Breast epithelium (tissue), 4 donors: ENCODE measurements around the gene MTCL1. TPM values are rescaled to one million over a fixed set of nuclear protein-coding genes. Genes with fewer than 3 reads are reported as not detected.

Experiments
- DNase-seq, 2 donors: peaks; one replicate each; pipeline ENCODE4 v3.0.0-alpha.2; 2019; ENCODE audit warnings: low spot score in 2 of 2
- H3K27ac ChIP-seq, 2 donors: fragments of 200-600 bp; sonication (generic) in 1 of 2; one replicate each; pipeline ENCODE4 v1.5.1; 2016 to 2019; ENCODE audit warnings: mild to moderate bottlenecking in 1 of 2
- H3K27me3 ChIP-seq, 2 donors: fragments of 200-600 bp; sonication (generic) in 1 of 2; one replicate each; pipeline versions ENCODE4 v1.5.1 to v1.6.0; 2017 to 2019; ENCODE audit warnings: control low read depth in 1 of 2, mild to moderate bottlenecking in 1 of 2
- H3K36me3 ChIP-seq: fragments of 200-600 bp; one replicate; pipeline ENCODE4 v1.5.1; 2019
- H3K4me1 ChIP-seq, 2 donors: fragments of 200-600 bp; sonication (generic); one replicate each; pipeline ENCODE4 v1.5.1; 2016 to 2019; ENCODE audit warnings: control low read depth in 1 of 2
- H3K4me3 ChIP-seq, 3 donors: fragments of 200-600 bp; sonication (generic); 1 replicate in 2 of 3; 2 replicates in 1 of 3; pipeline ENCODE4 v1.5.1; 2016 to 2019; ENCODE audit warnings: mild to moderate bottlenecking in 3 of 3, moderate library complexity in 2 of 3
- H3K9me3 ChIP-seq, 2 donors: fragments of 200-600 bp; sonication (generic) in 1 of 2; one replicate each; pipeline ENCODE4 v1.5.1; 2016 to 2019; ENCODE audit warnings: control low read depth in 1 of 2
- POLR2A ChIP-seq: fragments of 450-650 bp; IDR thresholded peaks from one replicate; pipeline ENCODE4 v1.6.1; 2016; ENCODE audit warnings: antibody characterized with exemption, mild to moderate bottlenecking, moderate library complexity
- POLR2AphosphoS5 ChIP-seq, 3 donors: sonication (generic); formaldehyde crosslinking; IDR thresholded peaks; one replicate each; pipeline ENCODE4 v1.6.1; 2017; ENCODE audit warnings: antibody characterized with exemption in 3 of 3
- intact Hi-C: fragments of 100-400 bp; cut with DNase I; formaldehyde crosslinking; loops from one replicate; pipeline ENCODE4 v1.15.1; 2023; ENCODE audit warnings: low total_unique reads
- total RNA-seq, 3 donors: library from RNA; depleted of rRNA; stranded (reverse); fragments of >200 nt; gene quantifications; one replicate each; pipeline ENCODE4 v1.1.0, GENCODE V29; 2016
- TF ChIP-seq, protein P1 (sequence below), 3 donors: fragments of 450-650 bp; IDR thresholded peaks; one replicate each; pipeline ENCODE4 v1.5.1; 2016 to 2017; ENCODE audit warnings: antibody characterized with exemption in 3 of 3, mild to moderate bottlenecking in 3 of 3, moderate library complexity in 3 of 3

MTCL1 gene
- total RNA-seq, 3 donors from 2014 or later = 4.9 to 9.1 (median 7.2) TPM

DNA sequence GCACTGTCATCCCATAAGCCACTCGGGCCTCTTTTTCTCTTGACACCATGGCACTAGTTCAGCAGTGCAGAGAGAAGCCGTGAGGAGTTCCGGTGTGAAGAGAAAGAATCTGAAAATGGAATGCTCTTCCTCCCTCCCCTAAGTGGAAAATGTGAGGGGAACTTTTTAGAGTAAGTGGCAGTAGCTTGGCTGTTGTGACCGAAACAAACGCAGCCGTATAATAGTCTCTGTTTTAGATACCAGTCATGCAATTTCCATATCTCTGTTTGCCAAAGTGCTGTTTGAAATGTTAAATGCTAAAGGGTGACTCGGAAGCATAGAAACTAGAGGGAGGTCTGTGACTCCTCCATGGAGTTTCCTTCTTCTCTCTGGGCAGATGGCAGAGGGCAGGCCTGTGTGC is 122.9 kb downstream of the MTCL1 start:
- no peaks in the 10 kb centered on the region for H3K27me3 ChIP-seq
- H3K9me3 ChIP-seq = no peaks in the 10 kb centered on the region
- no peaks in the 10 kb centered on the region for H3K4me1 ChIP-seq
- H3K36me3 ChIP-seq = no peaks in the 10 kb centered on the region
- TF ChIP-seq POLR2AphosphoS5 (IDR thresholded peaks at IDR 0.05) (no peak), POLR2A (no peak)
- TF ChIP-seq, protein P1, sequence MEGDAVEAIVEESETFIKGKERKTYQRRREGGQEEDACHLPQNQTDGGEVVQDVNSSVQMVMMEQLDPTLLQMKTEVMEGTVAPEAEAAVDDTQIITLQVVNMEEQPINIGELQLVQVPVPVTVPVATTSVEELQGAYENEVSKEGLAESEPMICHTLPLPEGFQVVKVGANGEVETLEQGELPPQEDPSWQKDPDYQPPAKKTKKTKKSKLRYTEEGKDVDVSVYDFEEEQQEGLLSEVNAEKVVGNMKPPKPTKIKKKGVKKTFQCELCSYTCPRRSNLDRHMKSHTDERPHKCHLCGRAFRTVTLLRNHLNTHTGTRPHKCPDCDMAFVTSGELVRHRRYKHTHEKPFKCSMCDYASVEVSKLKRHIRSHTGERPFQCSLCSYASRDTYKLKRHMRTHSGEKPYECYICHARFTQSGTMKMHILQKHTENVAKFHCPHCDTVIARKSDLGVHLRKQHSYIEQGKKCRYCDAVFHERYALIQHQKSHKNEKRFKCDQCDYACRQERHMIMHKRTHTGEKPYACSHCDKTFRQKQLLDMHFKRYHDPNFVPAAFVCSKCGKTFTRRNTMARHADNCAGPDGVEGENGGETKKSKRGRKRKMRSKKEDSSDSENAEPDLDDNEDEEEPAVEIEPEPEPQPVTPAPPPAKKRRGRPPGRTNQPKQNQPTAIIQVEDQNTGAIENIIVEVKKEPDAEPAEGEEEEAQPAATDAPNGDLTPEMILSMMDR (IDR thresholded peaks at IDR 0.05) = no peak
- H3K4me3 ChIP-seq = no peak overlapping the region
- intact Hi-C loops = loop anchor here (10.0 kb wide), 1 partner anchor 137 kb away; no protein-coding TSS in a partner anchor
- no peak for DNase-seq
- H3K27ac ChIP-seq = no peak overlapping the region

DNA sequence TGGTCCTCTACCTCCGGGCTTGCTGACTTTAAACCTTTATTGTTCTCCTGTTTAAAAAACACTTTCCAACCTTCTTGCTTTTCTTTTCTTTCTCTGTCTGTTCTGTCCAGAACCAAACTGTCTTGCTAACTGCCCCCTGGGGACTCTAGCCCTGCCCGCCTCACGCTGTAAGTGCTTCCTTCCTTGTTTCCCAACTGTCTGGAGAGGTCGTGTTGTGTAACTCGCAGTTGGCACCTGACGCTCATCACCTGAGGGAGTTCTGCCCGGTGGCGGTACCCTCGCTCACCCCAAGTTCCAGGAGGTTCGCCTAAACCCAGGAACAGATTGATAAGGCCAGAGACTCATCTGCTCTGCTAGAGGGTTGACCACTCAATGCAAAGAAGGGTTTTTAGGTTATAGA is 123.4 kb downstream of the MTCL1 start:
- intact Hi-C loops = loop anchor here (10.0 kb wide), 1 partner anchor 136 kb away; no protein-coding TSS in a partner anchor
- H3K4me3 ChIP-seq = no peak overlapping the region
- no peak overlapping the region for H3K27ac ChIP-seq
- H3K27me3 ChIP-seq = no peaks in the 10 kb centered on the region
- no peaks in the 10 kb centered on the region for H3K9me3 ChIP-seq
- TF ChIP-seq, protein P1 (IDR thresholded peaks at IDR 0.05) = no peak
- TF ChIP-seq POLR2A (no peak), POLR2AphosphoS5 (IDR thresholded peaks at IDR 0.05) (no peak)
- no peaks in the 10 kb centered on the region for H3K36me3 ChIP-seq
- DNase-seq = no peak
- no peaks in the 10 kb centered on the region for H3K4me1 ChIP-seq

DNA sequence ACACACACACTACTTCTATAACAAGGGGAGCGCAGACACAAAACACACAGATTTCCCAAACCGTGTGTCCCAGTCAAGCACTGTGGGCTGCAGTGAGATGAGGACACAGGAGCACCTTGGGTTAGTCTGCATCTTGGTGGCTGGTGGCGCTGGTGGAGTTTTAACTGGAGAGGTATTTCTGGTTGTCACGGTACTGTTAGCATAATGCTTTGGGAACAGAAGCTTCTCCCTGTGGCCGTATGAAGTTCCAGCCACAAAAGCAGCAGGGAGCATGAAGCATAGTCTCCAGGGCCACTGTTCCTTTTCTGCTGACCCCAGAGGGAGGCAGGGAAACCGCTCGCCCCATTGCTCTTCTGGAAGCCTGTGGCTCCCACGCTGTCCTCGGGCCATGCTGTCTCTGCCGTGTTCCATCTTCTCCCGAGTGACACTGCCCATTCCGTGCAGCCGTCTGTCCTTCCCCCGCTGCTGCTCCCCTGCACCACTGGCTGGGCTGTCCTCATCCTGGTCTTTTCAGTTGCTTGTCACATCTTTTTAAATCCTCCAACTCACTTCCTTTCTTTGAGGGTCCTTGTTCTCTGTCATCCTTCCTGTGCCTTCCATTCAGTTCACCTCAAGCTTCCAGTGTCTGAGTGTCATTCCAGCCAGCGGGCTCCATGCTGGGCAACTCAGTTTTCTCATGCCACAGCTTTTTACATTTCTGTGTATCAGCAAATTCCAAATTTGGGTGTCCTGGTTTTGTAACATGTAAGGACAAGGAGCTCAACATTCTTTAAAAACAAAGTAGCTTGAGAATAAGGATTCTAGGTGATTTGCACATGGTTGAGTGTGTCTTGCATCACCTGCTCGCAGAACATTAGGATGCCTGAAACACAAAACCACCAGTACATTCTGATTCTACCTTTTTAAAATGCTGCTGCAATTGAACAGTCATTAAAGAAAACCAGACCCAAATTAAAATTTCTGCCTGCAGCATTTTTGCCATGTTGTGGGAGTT is 125.0 kb downstream of the MTCL1 start:
- Histone ChIP-seq H3K4me1 (no peaks in the 10 kb centered on the region), H3K27me3 (no peaks in the 10 kb centered on the region), H3K27ac (no peak overlapping the region), H3K9me3 (no peaks in the 10 kb centered on the region), H3K36me3 (no peaks in the 10 kb centered on the region), H3K4me3 (no peak overlapping the region)
- intact Hi-C loops = loop anchor here (5.0 kb wide), 1 partner anchor 1912 kb away; no protein-coding TSS in a partner anchor
- DNase-seq = no peak
- TF ChIP-seq, protein P1 (IDR thresholded peaks at IDR 0.05) = no peak

DNA sequence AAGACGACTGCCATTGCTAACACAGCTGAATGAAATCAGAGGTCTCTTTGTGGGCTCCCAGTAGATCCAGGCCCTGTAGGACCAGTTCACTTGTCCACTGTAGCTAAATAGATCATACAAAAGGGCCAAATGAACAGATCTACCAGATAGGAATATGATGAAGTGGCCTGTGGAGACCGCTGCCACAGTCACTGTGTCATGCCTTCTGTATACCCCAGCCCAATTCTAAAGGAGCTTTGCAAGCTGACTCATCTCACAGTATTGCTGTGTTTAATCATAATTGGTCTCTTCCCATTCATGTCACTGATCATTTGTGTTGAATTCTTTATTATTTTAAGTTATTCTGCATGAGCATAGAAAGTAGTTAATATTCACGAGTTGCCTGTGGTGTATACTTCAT is 125.8 kb downstream of the MTCL1 start:
- H3K27me3 ChIP-seq = no peaks in the 10 kb centered on the region
- intact Hi-C loops = loop anchor here (5.0 kb wide), 1 partner anchor 1911 kb away; no protein-coding TSS in a partner anchor
- no peaks in the 10 kb centered on the region for H3K9me3 ChIP-seq
- H3K4me1 ChIP-seq = no peaks in the 10 kb centered on the region
- H3K36me3 ChIP-seq = no peaks in the 10 kb centered on the region
- H3K4me3 ChIP-seq = no peak overlapping the region
- no peak for DNase-seq
- H3K27ac ChIP-seq = no peak overlapping the region
- TF ChIP-seq POLR2A = no peak
- TF ChIP-seq POLR2AphosphoS5 (IDR thresholded peaks at IDR 0.05) = no peak
- TF ChIP-seq, protein P1 (IDR thresholded peaks at IDR 0.05) = no peak

DNA sequence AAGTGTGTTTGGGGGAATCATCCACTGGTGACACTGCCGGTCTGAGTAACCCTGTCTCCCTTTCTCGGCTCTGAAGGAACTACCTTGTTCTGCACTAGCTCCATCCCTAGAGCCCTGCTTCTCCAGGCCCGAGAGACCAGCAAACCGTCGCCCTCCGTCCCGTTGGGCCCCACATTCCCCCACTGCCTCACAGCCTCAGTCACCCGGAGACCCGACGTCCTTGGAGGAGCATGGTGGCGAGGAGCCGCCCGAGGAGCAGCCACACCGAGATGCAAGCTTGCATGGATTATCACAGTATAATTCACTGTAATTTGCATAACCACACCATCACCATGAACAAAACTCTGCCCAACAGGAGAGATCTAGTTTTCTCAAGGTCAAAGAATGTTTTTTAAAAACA is 126.2 kb downstream of the MTCL1 start:
- H3K4me1 ChIP-seq = no peaks in the 10 kb centered on the region
- H3K27ac ChIP-seq = no peak overlapping the region
- no peak overlapping the region for H3K4me3 ChIP-seq
- H3K9me3 ChIP-seq = peaks cover 0 to under 1% of the 10 kb centered on the region in 2 donors
- no peaks in the 10 kb centered on the region for H3K36me3 ChIP-seq
- TF ChIP-seq POLR2A = no peak
- TF ChIP-seq POLR2AphosphoS5 (IDR thresholded peaks at IDR 0.05) = no peak
- no peaks in the 10 kb centered on the region for H3K27me3 ChIP-seq
- intact Hi-C loops = loop anchor here (5.0 kb wide), 1 partner anchor 1911 kb away; no protein-coding TSS in a partner anchor
- no peak for DNase-seq
